CD4-positive, alpha-beta T cell treated with Interleukin-12 subunit alpha and Interleukin-12 subunit beta, for 1 hour (primary cell): ENCODE results near the gene ZC3H12A.
"Not testable (repeated sequence)": the region's sequence is repeated elsewhere in the genome, so short reads cannot be mapped to it uniquely, and the experiment has no call there.

ENCODE experiments used
- DNase-seq: peaks from one replicate; pipeline ENCODE4 v3.0.0-alpha.2; 2020

Gene ZC3H12A

DNA sequence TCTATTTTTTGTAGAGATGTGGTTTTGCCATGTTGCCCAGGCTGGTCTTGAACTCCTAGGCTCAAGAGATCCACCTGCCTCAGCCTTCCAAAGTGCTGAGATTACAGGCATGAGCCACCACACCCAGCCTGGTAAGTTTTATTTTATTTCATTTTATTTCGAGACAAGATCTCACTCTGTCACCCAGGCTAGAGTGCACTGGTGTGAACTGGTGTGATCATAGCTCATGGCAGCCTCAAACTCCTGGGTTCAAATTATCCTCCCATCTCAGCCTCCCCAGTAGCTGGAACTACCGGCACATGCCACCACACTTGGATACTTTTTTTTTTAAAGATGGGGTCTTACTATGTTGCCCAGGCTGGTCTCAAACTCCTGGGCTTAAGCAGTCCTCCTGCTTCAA, 28.4 kb downstream of the ZC3H12A start:
- not testable (repeated sequence) for DNase-seq

DNA sequence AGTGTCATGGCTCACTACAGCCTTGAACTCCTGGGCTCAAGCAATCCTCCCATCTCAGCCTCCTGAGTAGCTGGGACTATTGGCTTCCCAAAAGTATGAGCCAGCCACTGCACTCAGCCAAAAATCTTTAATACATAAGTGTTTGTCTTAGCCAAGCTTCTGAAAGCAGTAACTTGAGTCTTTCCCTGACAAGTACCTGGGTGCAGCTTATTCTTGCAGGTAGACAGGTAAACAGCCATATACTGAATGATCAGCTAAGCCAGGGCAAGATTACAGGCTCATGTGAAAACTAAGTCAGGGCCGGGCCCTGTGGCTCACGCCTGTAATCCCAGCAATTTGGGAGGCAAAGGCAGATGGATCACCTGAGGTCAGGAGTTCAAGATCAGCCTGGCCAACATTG, 32.4 kb downstream of the ZC3H12A start:
- DNase-seq = no peak

DNA sequence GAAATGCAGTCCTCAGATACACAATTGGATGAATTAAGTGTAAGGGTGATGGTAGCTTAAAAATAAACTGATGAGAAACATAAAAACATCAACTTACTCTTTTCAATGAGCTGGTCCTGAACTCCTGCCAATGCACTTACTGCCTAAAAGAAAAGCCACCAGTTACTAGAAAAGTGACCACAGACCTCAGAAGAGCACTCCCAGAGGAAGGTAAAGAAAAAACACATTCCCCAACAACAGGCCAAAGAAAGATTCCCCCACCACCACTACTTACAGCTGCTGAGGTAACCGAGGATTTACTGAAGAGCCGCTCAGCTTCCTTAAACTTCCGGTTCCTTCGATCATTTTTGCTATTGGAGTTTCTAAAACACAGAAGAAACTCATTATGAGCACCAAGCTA, 34.8 kb downstream of the ZC3H12A start:
- no peak for DNase-seq

DNA sequence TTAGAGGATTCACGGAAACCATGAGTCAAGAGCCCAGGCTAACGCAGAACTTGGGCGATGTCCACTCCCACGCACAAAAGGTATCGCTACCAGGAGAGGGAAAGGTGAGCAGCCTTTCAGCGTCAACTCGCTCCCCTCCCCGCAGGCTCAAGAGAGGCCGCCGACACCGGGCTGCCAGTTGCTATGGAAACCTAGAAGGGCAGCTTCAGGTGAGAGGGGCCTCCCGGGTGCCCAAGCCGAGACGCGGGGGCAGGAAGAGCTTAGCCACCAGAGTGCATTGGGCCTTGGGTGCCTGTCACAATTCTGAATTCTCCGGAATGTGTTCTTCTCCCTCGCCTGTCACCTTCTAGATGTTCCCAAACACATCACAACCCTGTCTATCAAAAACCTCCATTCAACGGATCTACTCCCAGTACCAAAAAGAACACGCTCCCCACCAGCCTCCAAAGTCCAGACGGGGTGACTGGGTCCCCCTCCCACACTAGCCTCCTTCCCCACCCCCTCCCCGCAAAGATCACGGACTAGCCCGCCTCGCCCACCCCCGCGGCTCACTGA, 39.5 kb downstream of the ZC3H12A start:
- peak; percentile 59 for DNase-seq

DNA sequence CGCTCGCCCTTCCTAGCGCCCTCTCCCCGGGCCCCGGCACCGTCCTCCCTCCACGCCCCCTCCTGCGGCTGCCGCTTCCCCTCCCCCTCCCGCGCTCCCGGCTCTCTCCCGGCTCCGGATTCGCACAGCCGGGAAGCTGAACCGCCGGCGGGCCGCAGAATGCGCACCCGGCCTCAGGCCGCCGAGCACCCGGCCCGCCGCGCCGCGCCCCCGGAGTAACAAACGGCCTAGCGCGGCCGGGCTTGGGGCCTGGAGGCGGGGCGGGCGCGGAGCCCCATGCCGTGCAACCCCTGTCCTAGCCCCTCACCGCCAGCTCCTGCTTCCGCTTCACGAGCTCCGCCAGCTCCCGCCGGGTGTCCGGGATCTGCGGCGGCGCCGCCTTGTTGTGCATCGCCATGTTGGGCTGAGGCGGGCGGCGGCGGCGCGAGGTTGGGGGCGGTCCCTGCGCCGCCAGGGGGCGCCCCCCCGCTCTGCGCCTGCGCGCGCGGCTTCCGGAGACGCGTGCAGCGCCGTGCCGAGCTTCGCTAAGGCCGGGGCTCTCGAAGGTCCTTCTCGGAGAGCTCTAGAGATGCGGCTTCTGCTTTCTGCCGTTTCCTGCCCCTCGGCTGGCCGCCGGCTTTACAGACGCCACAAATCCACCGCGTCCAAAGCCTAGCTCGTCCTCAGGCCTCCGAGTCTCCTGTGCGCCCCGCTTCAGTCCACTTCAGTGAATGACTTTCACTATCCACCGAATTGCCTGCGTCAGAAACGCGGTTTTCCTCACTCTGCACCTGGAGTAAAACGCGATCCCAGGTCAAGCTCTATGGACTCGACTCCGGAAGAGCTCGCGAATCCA, 40.2 kb downstream of the ZC3H12A start, which contains the start of gene MEAF6:
TSS of gene MEAF6 (minus strand) at position 417 of the 835 bp plus-strand sequence. CDS start at position 397, 20 bp downstream.
- peak; percentile 88 for DNase-seq

DNA sequence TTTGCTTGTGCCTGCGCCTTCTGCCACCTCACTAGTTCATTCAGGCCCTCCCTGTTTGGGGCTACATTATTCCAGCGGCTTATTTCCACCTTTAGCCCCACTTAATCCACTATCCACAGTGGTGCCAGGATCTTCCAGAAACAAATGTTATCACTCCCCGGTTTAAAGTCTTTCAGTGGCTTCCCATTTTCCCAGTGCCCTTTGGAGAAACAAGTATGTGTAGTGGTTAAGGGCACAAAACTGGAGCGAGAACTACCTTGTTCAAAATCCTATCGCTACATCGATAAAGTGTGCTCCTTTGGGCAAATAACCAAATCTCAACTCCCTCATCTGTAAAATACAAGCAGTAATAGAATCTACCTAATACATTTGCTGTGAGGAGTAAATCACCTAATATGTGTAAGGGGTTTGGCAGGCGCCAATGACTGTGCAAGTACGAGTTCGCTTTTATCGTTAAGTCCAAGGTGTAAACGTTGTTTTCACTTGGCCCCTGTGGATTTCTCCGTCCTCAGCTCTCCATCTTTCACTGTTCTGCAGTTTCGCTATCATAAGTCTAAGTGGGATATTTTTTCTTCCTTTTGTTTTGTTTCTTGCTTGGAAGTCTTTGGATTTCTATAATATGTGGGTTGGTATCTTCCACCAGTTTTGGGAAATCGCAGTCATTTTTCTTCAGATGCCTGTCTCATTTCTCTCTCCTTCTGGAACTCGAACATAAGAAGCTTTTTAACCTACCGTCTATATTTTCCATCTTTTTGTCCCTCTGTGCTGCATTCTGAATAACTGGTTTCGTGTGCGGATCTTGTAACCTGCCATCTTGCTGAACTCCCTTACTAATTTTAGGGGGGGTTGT, 41.0 kb downstream of the ZC3H12A start:
- DNase-seq = no peak

DNA sequence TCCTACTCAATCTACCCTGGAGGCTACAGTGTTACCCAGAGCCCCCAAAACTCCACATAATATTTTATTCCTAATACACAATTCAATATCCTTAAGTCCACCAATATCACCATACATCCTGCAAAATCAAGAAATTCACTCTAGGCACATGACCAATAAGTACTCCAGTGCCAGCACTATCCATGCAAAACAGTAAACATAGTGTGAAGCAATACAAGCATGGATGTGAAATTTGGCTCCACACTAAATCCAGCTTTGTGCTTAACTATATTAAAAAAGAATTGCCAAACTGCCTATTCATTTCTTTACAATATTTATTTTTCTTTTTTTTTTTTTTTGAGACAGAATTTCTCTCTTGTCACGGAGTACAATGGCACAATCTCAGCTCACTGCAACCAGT, 43.2 kb downstream of the ZC3H12A start:
- no peak for DNase-seq

DNA sequence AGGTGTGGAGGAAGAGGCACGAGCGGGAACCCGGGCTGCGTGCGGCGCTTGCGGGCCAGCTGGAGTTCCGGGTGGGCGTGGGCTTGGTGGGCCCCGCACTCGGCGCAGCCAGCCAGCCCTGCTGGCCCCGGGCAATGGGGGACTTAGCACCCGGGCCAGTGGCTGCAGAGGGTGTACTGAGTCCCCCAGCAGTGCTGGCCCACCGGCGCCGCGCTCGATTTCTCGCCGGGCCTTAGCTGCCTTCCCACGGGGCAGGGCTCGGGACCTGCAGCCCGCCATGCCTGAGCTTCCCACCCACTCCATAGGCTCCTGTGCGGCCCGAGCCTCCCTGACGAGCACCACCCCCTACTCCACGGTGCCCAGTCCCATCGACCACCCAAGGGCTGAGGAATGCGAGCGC, 43.9 kb downstream of the ZC3H12A start:
- DNase-seq = not testable (repeated sequence)

DNA sequence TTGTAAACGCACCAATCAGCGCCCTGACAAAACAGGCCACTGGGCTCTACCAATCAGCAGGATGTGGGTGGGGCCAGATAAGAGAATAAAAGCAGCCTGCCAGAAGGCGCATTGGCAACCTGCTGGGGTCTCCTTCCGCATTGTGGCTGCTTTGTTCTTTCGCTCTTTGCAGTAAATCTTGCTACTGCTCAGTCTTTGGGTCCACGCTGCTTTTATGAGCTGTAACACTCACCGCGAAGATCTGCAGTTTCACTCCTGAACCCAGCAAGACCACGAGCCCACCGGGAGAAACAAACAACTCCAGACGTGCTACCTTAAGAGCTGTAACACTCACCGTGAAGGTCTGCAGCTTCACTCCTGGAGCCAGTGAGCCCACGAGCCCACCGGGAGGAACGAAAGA, 44.5 kb downstream of the ZC3H12A start:
- peak; percentile 73 for DNase-seq

DNA sequence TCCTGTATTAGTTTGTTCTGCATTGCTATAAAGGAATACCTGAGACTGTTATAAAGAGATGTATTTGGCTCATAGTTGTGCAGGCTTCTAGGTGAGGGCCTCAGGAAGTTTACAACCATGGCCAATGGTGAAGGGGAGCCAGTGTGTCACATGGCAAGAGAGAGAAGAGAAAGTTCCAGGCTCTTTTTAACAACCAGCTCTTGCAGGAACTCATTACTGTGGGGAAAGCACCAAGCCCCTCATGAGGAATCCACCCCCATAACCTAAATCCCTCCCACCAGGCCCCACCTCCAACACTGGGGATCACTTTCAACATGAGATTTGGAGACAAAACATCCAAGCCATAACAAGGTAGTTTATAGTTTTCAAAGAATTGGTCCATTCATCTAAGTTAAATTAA, 45.2 kb downstream of the ZC3H12A start:
- peak; percentile 20 for DNase-seq

DNA sequence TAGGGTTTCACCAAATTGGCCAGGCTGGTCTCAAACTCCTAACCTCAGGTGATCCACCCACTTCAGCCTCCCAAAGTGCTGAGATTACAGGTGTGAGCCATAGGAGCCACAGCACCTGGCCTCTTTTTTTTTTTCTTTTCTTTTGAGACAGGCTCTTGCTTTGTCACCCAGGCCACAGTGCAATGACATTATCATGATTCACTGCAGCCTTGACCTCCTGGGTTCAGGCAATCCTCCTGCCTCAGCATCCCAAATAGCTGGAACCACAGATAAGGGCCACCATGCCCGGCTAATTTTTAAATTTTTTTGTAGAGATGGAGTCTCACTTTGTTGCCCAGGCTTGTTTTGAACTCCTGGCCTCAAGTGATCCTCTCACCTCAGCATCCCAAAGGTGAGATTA, 55.5 kb downstream of the ZC3H12A start:
- DNase-seq = not testable (repeated sequence)

DNA sequence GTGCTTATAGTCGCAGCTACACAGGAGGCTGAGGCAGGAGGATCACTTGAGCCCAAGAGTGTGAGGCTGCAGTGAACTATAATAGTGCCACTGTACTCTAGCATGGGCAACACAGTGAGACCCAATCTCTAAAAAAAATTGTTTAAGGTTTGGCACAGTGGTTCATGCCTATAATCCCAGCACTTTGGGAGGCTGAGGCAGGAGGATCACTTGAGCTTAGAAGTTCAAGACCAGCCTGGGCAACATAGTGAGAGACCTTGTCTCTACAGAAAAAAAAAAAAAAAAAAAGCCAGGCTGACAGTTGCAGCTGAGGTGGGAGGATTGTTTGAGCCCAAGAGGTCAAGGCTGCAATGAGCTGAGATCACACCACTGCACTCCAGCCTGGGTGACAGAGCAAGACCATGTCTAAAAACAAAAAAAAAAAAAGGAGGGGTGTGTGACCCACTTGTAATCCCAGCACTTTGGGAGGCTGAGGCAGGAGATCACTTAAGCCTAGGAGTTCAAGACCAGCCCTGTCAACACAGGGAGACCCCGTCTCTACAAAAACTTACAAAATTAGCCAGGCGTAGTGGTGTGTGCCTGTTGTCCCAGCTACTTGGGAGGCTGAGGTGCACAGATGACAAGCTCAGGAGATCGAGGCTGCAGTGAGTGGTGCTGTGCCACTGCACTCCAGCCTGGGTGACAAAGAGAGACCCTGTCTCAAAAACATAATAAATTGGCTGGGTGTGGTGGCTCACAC, 58.2 kb downstream of the ZC3H12A start:
- DNase-seq = not testable (repeated sequence)

DNA sequence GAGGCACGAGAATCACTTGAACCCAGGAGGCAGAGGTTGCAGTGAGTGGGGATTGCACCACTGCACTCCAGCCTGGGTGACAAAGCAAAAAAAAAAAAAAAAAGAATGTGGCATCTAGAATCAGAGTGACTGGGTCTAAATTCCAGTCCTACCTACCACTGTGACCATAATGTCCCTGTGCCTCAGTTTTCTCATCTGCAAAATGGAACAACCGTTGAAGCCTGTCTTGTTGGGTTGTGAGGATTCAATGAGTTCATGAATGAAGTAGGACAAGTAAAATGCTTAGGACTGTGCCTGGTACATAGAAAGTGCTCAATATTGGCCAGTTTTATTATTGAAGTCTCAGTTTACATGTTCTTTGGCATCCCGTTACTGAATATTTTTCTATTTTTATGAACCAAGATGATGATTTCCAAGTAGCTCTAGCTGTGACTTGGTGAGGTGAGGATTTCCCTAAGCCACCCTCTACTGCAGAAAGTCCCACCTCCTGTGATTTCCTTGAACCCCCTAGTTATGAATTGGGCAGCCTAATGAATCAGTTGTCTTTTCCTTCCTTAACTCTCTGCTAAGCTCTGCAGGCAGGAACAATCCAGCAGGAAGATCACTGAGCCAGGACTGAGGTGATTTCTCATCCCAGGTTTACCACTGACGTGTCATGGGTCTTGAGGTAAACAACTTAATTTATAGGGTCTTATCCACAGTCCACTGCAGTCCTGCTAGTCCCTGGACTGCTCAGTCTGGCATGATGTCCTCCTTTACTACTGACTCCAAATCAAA, 59.1 kb downstream of the ZC3H12A start:
- no peak for DNase-seq
